OCI-LY1 (cell line): ENCODE data around the gene TNC.

ENCODE experiments used
- H2AFZ ChIP-seq: fragments of 200-600 bp; sonication (generic), shearing (Covaris generic); 2 replicates; pipeline ENCODE4 v1.6.0; 2014; ENCODE audit warnings: antibody characterized with exemption, mild to moderate bottlenecking, low read length
- H3F3A ChIP-seq: fragments of 200-600 bp; sonication (generic), shearing (Covaris generic); 2 replicates; pipeline ENCODE4 v1.6.0; 2014; ENCODE audit warnings: mild to moderate bottlenecking, antibody characterized with exemption, low read length, moderate library complexity; ENCODE audit not compliant: insufficient read depth
- H3K27ac ChIP-seq: fragments of 200-600 bp; sonication (generic); 2 replicates; pipeline ENCODE4 v1.5.1; 2014; ENCODE audit warnings: low read length, mixed run types, mild to moderate bottlenecking, low read depth; ENCODE audit not compliant: poor library complexity, severe bottlenecking
- H3K27me3 ChIP-seq: fragments of 200-600 bp; sonication (generic); 2 replicates; pipeline ENCODE4 v1.6.0; 2014; ENCODE audit warnings: antibody characterized with exemption, mild to moderate bottlenecking, low read length, moderate library complexity; ENCODE audit not compliant: insufficient read depth
- H3K36me3 ChIP-seq: fragments of 200-600 bp; sonication (generic); 2 replicates; pipeline ENCODE4 v1.6.1; 2014; ENCODE audit warnings: mild to moderate bottlenecking, antibody characterized with exemption, low read length, moderate library complexity, mixed read lengths; ENCODE audit not compliant: insufficient read depth
- H3K4me1 ChIP-seq: fragments of 200-600 bp; sonication (generic); 2 replicates; pipeline ENCODE4 v1.5.1; 2014; ENCODE audit warnings: mild to moderate bottlenecking, low read length, moderate library complexity; ENCODE audit not compliant: insufficient read depth, severe bottlenecking
- H3K4me2 ChIP-seq: fragments of 200-600 bp; sonication (generic), shearing (Covaris generic); 2 replicates; pipeline ENCODE4 v1.6.1; 2014; ENCODE audit warnings: low read length
- H3K4me3 ChIP-seq: fragments of 200-600 bp; sonication (generic); 2 replicates; pipeline ENCODE4 v1.5.1; 2014; ENCODE audit warnings: low read length, low read depth, mild to moderate bottlenecking, mixed read lengths; ENCODE audit not compliant: poor library complexity, severe bottlenecking
- H3K79me2 ChIP-seq: fragments of 200-600 bp; shearing (Covaris generic); 2 replicates; pipeline ENCODE4 v1.6.1; 2016; ENCODE audit warnings: mixed run types, low read length, mixed read lengths; ENCODE audit not compliant: insufficient read depth
- H3K9ac ChIP-seq: fragments of 200-600 bp; sonication (generic), shearing (Covaris generic); 2 replicates; pipeline ENCODE4 v1.6.1; 2014; ENCODE audit warnings: mild to moderate bottlenecking, low read length, mixed read lengths
- H3K9me2 ChIP-seq: fragments of 200-600 bp; sonication (generic), shearing (Covaris generic); 2 replicates; pipeline ENCODE4 v1.6.1; 2014; ENCODE audit warnings: low read depth, mild to moderate bottlenecking, low read length, mixed read lengths
- H3K9me3 ChIP-seq: fragments of 200-600 bp; shearing (Covaris generic); 2 replicates; pipeline ENCODE4 v1.6.1; 2014; ENCODE audit warnings: low read length, mixed read lengths
- H4K20me1 ChIP-seq: fragments of 200-600 bp; sonication (generic), shearing (Covaris generic); 2 replicates; pipeline ENCODE4 v1.6.0; 2016; ENCODE audit warnings: mild to moderate bottlenecking, low read length; ENCODE audit not compliant: insufficient read depth
- CTCF ChIP-seq: fragments of 200-600 bp; sonication (generic), shearing (Covaris generic); IDR thresholded peaks from 2 replicates; pipeline ENCODE4 v1.5.1; 2017; ENCODE audit warnings: mild to moderate bottlenecking, antibody characterized with exemption, low read length, moderate library complexity, mixed read lengths
- EZH2 ChIP-seq: fragments of 200-600 bp; sonication (generic), shearing (Covaris generic); IDR thresholded peaks from 2 replicates; pipeline ENCODE4 v1.8.0; 2017; ENCODE audit warnings: borderline replicate concordance, mixed run types, mild to moderate bottlenecking, antibody characterized with exemption, low read length, moderate library complexity, mixed read lengths

TNC gene

GRCh38 chr9:115158661-115159481 is 40.9 kb upstream of the TNC start:
- H3K79me2 ChIP-seq: no peaks in the 10 kb centered on the region
- H3K36me3 ChIP-seq: no peaks in the 10 kb centered on the region
- H3K9ac ChIP-seq: no peak overlapping the region
- no peak overlapping the region for H3K27ac ChIP-seq
- H3K4me2 ChIP-seq: no peak overlapping the region
- no peaks in the 10 kb centered on the region for H3K27me3 ChIP-seq
- no peak overlapping the region for H3K4me3 ChIP-seq
- no peak overlapping the region for H2AFZ ChIP-seq
- no peaks in the 10 kb centered on the region for H4K20me1 ChIP-seq
- TF ChIP-seq EZH2: no peak
- TF ChIP-seq CTCF: no peak
- no peaks in the 10 kb centered on the region for H3K9me2 ChIP-seq
- no peaks in the 10 kb centered on the region for H3F3A ChIP-seq
- no peaks in the 10 kb centered on the region for H3K9me3 ChIP-seq
- H3K4me1 ChIP-seq: no peaks in the 10 kb centered on the region

- Histone ChIP-seq H3K27ac (no peak overlapping the region), H3K9me3 (no peaks in the 10 kb centered on the region), H3K9ac (no peak overlapping the region), H3K4me2 (no peak overlapping the region), H3K4me1 (no peaks in the 10 kb centered on the region), H3F3A (no peaks in the 10 kb centered on the region), H4K20me1 (no peaks in the 10 kb centered on the region), H3K36me3 (no peaks in the 10 kb centered on the region), H3K4me3 (no peak overlapping the region), H3K9me2 (no peaks in the 10 kb centered on the region), H2AFZ (no peak overlapping the region), H3K79me2 (no peaks in the 10 kb centered on the region), H3K27me3 (no peaks in the 10 kb centered on the region)
- TF ChIP-seq CTCF (no peak), EZH2 (no peak)
Measured at GRCh38 chr9:115157245-115157674, 39.3 kb upstream of the TNC start.

GRCh38 chr9:115155037-115155436 is 37.1 kb upstream of the TNC start:
- H3K9me2 ChIP-seq: no peaks in the 10 kb centered on the region
- H3K36me3 ChIP-seq: no peaks in the 10 kb centered on the region
- TF ChIP-seq CTCF: no peak
- no peak for TF ChIP-seq EZH2
- H3K9ac ChIP-seq: no peak overlapping the region
- H3K9me3 ChIP-seq: no peaks in the 10 kb centered on the region
- H4K20me1 ChIP-seq: no peaks in the 10 kb centered on the region
- no peaks in the 10 kb centered on the region for H3F3A ChIP-seq
- no peak overlapping the region for H3K4me2 ChIP-seq
- H2AFZ ChIP-seq: no peak overlapping the region
- no peak overlapping the region for H3K27ac ChIP-seq
- H3K27me3 ChIP-seq: no peaks in the 10 kb centered on the region
- no peaks in the 10 kb centered on the region for H3K4me1 ChIP-seq
- no peaks in the 10 kb centered on the region for H3K79me2 ChIP-seq
- no peak overlapping the region for H3K4me3 ChIP-seq
